ENCODE data around the gene FBXO8.
"Not testable (repeated sequence)": the region's sequence is repeated elsewhere in the genome, so short reads cannot be mapped to it uniquely, and the experiment has no call there.

Gene FBXO8

DNA sequence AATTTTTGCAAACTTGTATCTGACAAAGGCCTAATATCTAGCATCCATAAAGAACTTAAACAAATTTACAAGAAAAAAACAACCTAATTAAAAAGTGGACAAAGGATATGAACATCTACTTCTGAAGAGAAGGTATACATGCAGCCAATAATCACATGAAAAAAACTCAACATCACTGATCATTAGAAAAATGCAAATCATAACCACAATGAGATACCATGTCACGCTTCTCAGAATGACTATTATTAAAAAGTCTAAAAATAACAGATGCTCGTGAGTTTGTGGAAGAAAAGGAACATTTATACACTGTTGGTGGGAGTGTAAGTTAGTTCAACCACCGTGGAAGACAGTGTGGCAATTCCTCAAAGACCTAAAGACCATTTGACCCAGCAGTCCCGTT is 24.2 kb upstream of the FBXO8 start:
- Histone ChIP-seq H2AFZ (ENCODE audit: low read depth, low read length) (no peak overlapping the region), H3K36me3 (ENCODE audit: insufficient read depth, low read length) (peaks cover 36% of the 10 kb centered on the region), H3K4me3 (ENCODE audit: low read length) (no peak overlapping the region), H3K9me3 (ENCODE audit: low read length) (no peaks in the 10 kb centered on the region), H3K27me3 (ENCODE audit: insufficient read depth, low read length) (no peaks in the 10 kb centered on the region), H3K4me1 (ENCODE audit: insufficient read depth, low read length) (no peaks in the 10 kb centered on the region)

DNA sequence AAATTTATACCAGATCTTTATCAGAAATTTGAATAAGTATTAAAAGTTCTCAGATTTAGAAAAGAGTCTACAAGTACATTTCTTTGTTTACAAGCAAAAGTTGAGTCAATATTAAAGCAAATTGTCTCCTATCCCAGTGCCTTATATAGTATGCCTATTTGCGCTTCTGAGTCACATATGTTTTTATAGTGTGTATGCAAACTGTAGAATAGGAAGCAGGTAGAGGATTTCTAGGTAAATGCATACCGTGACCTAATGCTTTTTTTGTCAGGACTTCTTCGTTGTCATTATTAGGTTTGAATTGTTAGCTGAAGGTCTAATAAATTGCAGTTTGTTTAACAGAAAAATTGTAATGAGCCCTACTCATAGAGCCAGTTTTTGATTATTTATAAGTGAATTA is 22.5 kb upstream of the FBXO8 start:
- H2AFZ ChIP-seq (ENCODE audit: low read depth, low read length), result no peak overlapping the region
- no peaks in the 10 kb centered on the region for H3K4me1 ChIP-seq (ENCODE audit: insufficient read depth, low read length)
- H3K4me3 ChIP-seq (ENCODE audit: low read length), result no peak overlapping the region
- H3K36me3 ChIP-seq (ENCODE audit: insufficient read depth, low read length), result peaks cover 38% of the 10 kb centered on the region
- no peaks in the 10 kb centered on the region for H3K27me3 ChIP-seq (ENCODE audit: insufficient read depth, low read length)
- no peaks in the 10 kb centered on the region for H3K9me3 ChIP-seq (ENCODE audit: low read length)

DNA sequence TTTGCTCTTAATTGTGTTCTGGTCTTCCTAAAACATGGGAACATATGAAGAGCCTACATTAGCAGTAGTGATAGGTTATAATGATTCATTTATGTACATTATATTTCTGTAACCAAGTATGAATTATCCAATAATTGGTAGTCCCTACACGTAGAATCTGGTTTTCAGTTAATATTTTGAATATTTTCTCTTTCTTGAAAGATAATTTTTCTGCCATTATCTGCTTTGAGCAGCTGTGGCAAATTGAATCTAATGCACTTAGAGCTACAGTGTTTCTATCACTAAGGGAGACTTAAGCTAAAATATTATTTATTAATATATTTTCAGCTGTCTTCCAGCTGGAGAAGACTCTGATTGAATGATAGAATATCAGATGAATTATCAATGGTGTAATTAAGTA is 21.2 kb upstream of the FBXO8 start:
- H3K36me3 ChIP-seq (ENCODE audit: insufficient read depth, low read length), result peaks cover 50% of the 10 kb centered on the region
- no peaks in the 10 kb centered on the region for H3K27me3 ChIP-seq (ENCODE audit: insufficient read depth, low read length)
- H3K4me3 ChIP-seq (ENCODE audit: low read length), result no peak overlapping the region

DNA sequence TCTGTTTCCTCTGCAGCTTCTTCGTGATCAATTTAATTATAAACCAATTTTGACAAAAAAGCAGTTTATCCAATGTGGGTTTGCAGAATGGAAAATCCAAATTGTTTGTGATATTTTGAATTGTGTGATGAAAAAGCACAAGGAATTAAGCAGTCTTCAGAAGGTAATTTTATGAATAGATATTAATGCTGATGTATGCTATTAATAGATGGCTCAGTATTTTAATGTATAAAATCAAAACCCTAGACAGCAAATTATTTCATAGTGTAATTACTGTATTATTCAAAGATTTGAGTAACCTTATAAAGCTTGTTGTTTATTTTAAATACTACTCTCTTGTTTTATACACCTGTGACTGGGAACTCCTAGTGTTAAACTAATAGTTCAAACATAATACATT is 20.2 kb upstream of the FBXO8 start:
- Histone ChIP-seq H3K27me3 (ENCODE audit: insufficient read depth, low read length) (no peaks in the 10 kb centered on the region), H3K9me3 (ENCODE audit: low read length) (no peaks in the 10 kb centered on the region), H3K4me3 (ENCODE audit: low read length) (no peak overlapping the region), H2AFZ (ENCODE audit: low read depth, low read length) (no peak overlapping the region), H3K36me3 (ENCODE audit: insufficient read depth, low read length) (peaks cover 50% of the 10 kb centered on the region), H3K4me1 (ENCODE audit: insufficient read depth, low read length) (no peaks in the 10 kb centered on the region)

More for the DNA sequence above, 21.2 kb upstream of the FBXO8 start:
- Histone ChIP-seq H2AFZ (ENCODE audit: low read depth, low read length) (no peak overlapping the region), H3K4me1 (ENCODE audit: insufficient read depth, low read length) (no peaks in the 10 kb centered on the region), H3K9me3 (ENCODE audit: low read length) (no peaks in the 10 kb centered on the region)

- H3K27me3 ChIP-seq (ENCODE audit: insufficient read depth, low read length); H3K4me3 ChIP-seq (ENCODE audit: low read length); H3K4me1 ChIP-seq (ENCODE audit: insufficient read depth, low read length); H2AFZ ChIP-seq (ENCODE audit: low read depth, low read length): not testable (repeated sequence)
- H3K9me3 ChIP-seq (ENCODE audit: low read length), result peaks cover 13% of the 10 kb centered on the region
- H3K36me3 ChIP-seq (ENCODE audit: insufficient read depth, low read length), result peaks cover 19% of the 10 kb centered on the region
Measured at GRCh38 chr4:174295142-174295541, 11.7 kb upstream of the FBXO8 start.

- Histone ChIP-seq H3K36me3 (ENCODE audit: insufficient read depth, low read length) (peaks cover 14% of the 10 kb centered on the region), H3K9me3 (ENCODE audit: low read length) (peaks cover 13% of the 10 kb centered on the region)
- not testable (repeated sequence) for H3K4me1 ChIP-seq (ENCODE audit: insufficient read depth, low read length); H3K4me3 ChIP-seq (ENCODE audit: low read length); H2AFZ ChIP-seq (ENCODE audit: low read depth, low read length); H3K27me3 ChIP-seq (ENCODE audit: insufficient read depth, low read length)
Measured at GRCh38 chr4:174294641-174295040, 11.2 kb upstream of the FBXO8 start.

DNA sequence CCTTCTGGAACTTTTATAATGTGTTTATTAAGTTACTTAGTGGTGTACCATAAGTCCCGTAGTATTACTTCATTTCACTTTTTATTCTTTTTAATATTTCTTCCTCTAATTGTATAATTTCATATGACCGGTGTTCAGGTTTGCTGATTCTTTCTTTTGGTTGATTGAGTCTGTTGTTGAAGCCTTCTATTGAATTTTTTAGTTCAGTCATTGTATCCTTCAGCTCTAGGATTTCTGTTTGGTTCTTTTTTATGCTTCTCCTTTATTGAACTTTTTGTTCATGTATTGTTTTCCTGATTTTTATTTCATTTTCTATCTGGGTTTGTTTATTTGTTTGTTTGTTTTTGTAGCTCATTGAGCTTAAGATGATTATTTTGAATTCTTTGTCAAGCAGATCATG is 9.0 kb upstream of the FBXO8 start:
- no peaks in the 10 kb centered on the region for H3K27me3 ChIP-seq (ENCODE audit: insufficient read depth, low read length)
- peaks cover 13% of the 10 kb centered on the region for H3K9me3 ChIP-seq (ENCODE audit: low read length)
- no peak overlapping the region for H3K4me3 ChIP-seq (ENCODE audit: low read length)

GRCh38 chr4:174286870-174287269 is 3.4 kb upstream of the FBXO8 start:
- no peaks in the 10 kb centered on the region for H3K36me3 ChIP-seq (ENCODE audit: insufficient read depth, low read length)
- no peak overlapping the region for H2AFZ ChIP-seq (ENCODE audit: low read depth, low read length)
- peaks cover 13% of the 10 kb centered on the region for H3K4me1 ChIP-seq (ENCODE audit: insufficient read depth, low read length)
- H3K9me3 ChIP-seq (ENCODE audit: low read length), result peaks cover 2% of the 10 kb centered on the region
- H3K4me3 ChIP-seq (ENCODE audit: low read length), result no peak overlapping the region
- H3K27me3 ChIP-seq (ENCODE audit: insufficient read depth, low read length), result no peaks in the 10 kb centered on the region

More for the DNA sequence above, 9.0 kb upstream of the FBXO8 start:
- H2AFZ ChIP-seq (ENCODE audit: low read depth, low read length), result no peak overlapping the region
- peaks cover 7% of the 10 kb centered on the region for H3K36me3 ChIP-seq (ENCODE audit: insufficient read depth, low read length)
- H3K4me1 ChIP-seq (ENCODE audit: insufficient read depth, low read length), result no peaks in the 10 kb centered on the region

DNA sequence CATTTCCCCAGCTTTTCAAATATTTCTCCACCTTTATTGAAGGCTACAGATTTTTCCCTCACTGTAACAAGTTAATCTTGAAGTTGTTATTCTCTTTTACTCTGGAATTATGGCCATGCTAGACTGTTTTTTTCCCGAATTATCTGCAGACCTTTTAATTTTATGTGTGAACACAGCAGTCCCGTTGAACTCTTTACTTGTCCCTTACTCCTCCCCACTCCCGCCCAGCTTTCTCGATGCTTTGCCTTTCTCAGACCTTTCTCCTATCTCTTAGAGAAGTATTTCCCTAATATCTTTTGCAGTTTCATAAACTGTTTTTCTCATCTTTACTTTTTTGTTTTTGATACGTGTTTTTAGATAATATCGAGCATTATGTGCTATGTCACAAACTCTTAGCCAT is 1.0 kb upstream of the FBXO8 start:
- Histone ChIP-seq H3K4me3 (ENCODE audit: low read length) (peak overlapping the region; percentile 86), H3K9me3 (ENCODE audit: low read length) (no peaks in the 10 kb centered on the region), H3K27me3 (ENCODE audit: insufficient read depth, low read length) (no peaks in the 10 kb centered on the region), H2AFZ (ENCODE audit: low read depth, low read length) (peak overlapping the region; percentile 91), H3K4me1 (ENCODE audit: insufficient read depth, low read length) (peaks cover 18% of the 10 kb centered on the region), H3K36me3 (ENCODE audit: insufficient read depth, low read length) (no peaks in the 10 kb centered on the region)

DNA sequence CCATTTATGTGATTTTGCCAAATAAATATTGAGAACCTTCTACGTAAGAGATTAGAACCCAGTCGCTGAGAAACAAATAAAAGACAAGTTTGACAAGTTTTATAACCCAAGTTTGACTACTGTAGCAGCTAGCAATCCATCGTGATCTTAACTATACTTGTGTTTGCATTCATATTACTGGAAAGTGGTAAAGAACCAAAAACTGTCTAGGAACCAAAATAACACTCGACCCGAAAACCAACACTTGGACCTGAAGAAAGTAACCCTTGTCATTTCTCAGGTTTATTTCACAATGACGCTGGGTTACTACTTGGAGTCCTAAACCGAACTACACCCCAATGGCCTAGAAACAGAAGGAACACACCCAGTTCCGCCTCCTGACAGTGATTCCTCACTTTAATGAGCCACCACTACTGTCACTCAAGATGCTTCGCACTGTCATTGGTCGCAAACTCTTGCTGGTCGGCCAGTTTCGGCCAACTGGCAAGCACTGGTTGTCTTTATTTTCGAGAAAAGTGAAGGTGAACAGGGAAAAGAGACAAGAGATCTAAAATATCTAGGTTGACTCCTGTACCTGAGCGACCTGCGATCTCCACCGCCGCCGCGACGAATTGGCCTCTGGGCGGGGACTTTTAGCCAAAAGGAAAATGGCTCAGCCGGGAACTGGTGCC is 496 bp downstream of the FBXO8 start:
- Histone ChIP-seq H3K27me3 (ENCODE audit: insufficient read depth, low read length) (no peaks in the 10 kb centered on the region), H3K9me3 (ENCODE audit: low read length) (no peaks in the 10 kb centered on the region), H3K36me3 (ENCODE audit: insufficient read depth, low read length) (no peaks in the 10 kb centered on the region), H2AFZ (ENCODE audit: low read depth, low read length) (peak overlapping the region; percentile 91), H3K4me1 (ENCODE audit: insufficient read depth, low read length) (peaks cover 20% of the 10 kb centered on the region), H3K4me3 (ENCODE audit: low read length) (peak overlapping the region; percentile 86)

DNA sequence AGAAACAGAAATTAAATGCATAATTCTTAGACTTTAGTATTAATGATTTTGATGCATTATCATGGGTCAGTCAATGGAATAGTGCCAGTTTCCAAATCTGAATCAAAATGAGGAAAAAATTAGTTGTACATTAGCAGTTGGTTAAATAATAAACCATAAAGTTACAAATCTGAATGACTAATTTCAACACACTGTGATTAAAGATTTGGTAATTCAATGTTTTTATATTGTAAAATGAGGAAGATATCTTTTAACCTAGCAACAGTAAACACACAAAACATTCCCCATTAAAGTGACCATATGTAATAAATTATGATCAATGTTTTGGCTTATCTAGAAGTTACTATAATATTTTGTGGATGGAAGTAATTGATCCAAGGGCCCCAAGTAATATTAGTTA is 1.6 kb downstream of the FBXO8 start:
- Histone ChIP-seq H2AFZ (ENCODE audit: low read depth, low read length) (no peak overlapping the region), H3K4me3 (ENCODE audit: low read length) (peak overlapping the region; percentile 86), H3K9me3 (ENCODE audit: low read length) (no peaks in the 10 kb centered on the region), H3K4me1 (ENCODE audit: insufficient read depth, low read length) (peaks cover 30% of the 10 kb centered on the region), H3K36me3 (ENCODE audit: insufficient read depth, low read length) (no peaks in the 10 kb centered on the region), H3K27me3 (ENCODE audit: insufficient read depth, low read length) (no peaks in the 10 kb centered on the region)

- Histone ChIP-seq H3K4me1 (ENCODE audit: insufficient read depth, low read length) (peaks cover 31% of the 10 kb centered on the region), H2AFZ (ENCODE audit: low read depth, low read length) (no peak overlapping the region), H3K4me3 (ENCODE audit: low read length) (no peak overlapping the region), H3K36me3 (ENCODE audit: insufficient read depth, low read length) (no peaks in the 10 kb centered on the region), H3K27me3 (ENCODE audit: insufficient read depth, low read length) (no peaks in the 10 kb centered on the region), H3K9me3 (ENCODE audit: low read length) (no peaks in the 10 kb centered on the region)
Measured at GRCh38 chr4:174281182-174281737, 2.2 kb downstream of the FBXO8 start.

- H3K9me3 ChIP-seq (ENCODE audit: low read length), result no peaks in the 10 kb centered on the region
- H2AFZ ChIP-seq (ENCODE audit: low read depth, low read length), result no peak overlapping the region
- H3K4me1 ChIP-seq (ENCODE audit: insufficient read depth, low read length), result peaks cover 25% of the 10 kb centered on the region
- no peaks in the 10 kb centered on the region for H3K36me3 ChIP-seq (ENCODE audit: insufficient read depth, low read length)
- no peaks in the 10 kb centered on the region for H3K27me3 ChIP-seq (ENCODE audit: insufficient read depth, low read length)
- H3K4me3 ChIP-seq (ENCODE audit: low read length), result no peak overlapping the region
Measured at GRCh38 chr4:174279433-174280155, 3.9 kb downstream of the FBXO8 start.

Data from neuron (in vitro differentiated cells).